SK-N-MC (cell line): ENCODE data around the gene MBIP.

Source experiments
- DNase-seq: peaks from one replicate; pipeline ENCODE4 v3.0.0-alpha.2; 2011; ENCODE audit warnings: low read depth, low spot score
- H3K27ac ChIP-seq: fragments of 200-600 bp; sonication (generic); 2 replicates; pipeline ENCODE4 v1.5.1; 2016; ENCODE audit warnings: mixed run types
- H3K36me3 ChIP-seq: fragments of 200-600 bp; sonication (generic); 2 replicates; pipeline ENCODE4 v1.6.1; 2017; ENCODE audit warnings: antibody characterized with exemption, low read length, mixed read lengths; ENCODE audit not compliant: insufficient read depth
- H3K4me3 ChIP-seq: fragments of 200-600 bp; sonication (generic); 2 replicates; pipeline ENCODE4 v1.5.1; 2016
- H3K9ac ChIP-seq: fragments of 200-600 bp; sonication (generic); 2 replicates; pipeline ENCODE4 v1.8.0; 2017; ENCODE audit warnings: mixed run types, mixed read lengths; ENCODE audit not compliant: insufficient read length
- H3K9me3 ChIP-seq: fragments of 200-600 bp; sonication (generic); 2 replicates; pipeline ENCODE4 v1.6.1; 2017; ENCODE audit warnings: low read depth, mild to moderate bottlenecking, antibody characterized with exemption, low read length, moderate library complexity, mixed read lengths
- EZH2 ChIP-seq: fragments of 200-600 bp; sonication (generic); IDR thresholded peaks from one replicate; pipeline ENCODE4 v1.6.1; 2017; ENCODE audit warnings: antibody characterized with exemption
- FOXP2 ChIP-seq: optimal IDR thresholded peaks from 2 replicates; pipeline ENCODE3; 2011; ENCODE audit warnings: mild to moderate bottlenecking, moderate library complexity; ENCODE audit not compliant: insufficient read depth; ENCODE audit errors: extremely low read length, control extremely low read depth
- POLR2AphosphoS5 ChIP-seq: IDR thresholded peaks from 2 replicates; pipeline ENCODE4 v1.6.1; 2012; ENCODE audit warnings: mild to moderate bottlenecking, low read depth, low read length, borderline replicate concordance

The MBIP gene

GRCh38 chr14:36317650-36318049 lies 2.8 kb downstream of the MBIP start:
- Histone ChIP-seq H3K9me3 (no peaks in the 10 kb centered on the region), H3K36me3 (peaks cover 19% of the 10 kb centered on the region), H3K27ac (no peak overlapping the region), H3K4me3 (no peak overlapping the region), H3K9ac (no peak overlapping the region)
- no peak for DNase-seq
- TF ChIP-seq EZH2 (no peak), POLR2AphosphoS5 (no peak)

GRCh38 chr14:36316131-36316530 lies 4.3 kb downstream of the MBIP start:
- Histone ChIP-seq H3K4me3 (no peak overlapping the region), H3K9ac (no peak overlapping the region), H3K36me3 (peaks cover 30% of the 10 kb centered on the region), H3K9me3 (no peaks in the 10 kb centered on the region), H3K27ac (no peak overlapping the region)
- TF ChIP-seq EZH2 (no peak), POLR2AphosphoS5 (no peak), FOXP2 (no peak)
- no peak for DNase-seq

GRCh38 chr14:36315159-36315853 lies 5.1 kb downstream of the MBIP start:
- DNase-seq, result no peak
- no peak overlapping the region for H3K27ac ChIP-seq
- no peak for TF ChIP-seq FOXP2
- no peak for TF ChIP-seq EZH2
- TF ChIP-seq POLR2AphosphoS5, result no peak

GRCh38 chr14:36313898-36314297 lies 6.5 kb downstream of the MBIP start:
- no peak for DNase-seq
- no peak overlapping the region for H3K4me3 ChIP-seq
- no peak overlapping the region for H3K27ac ChIP-seq
- peaks cover 52% of the 10 kb centered on the region for H3K36me3 ChIP-seq
- H3K9ac ChIP-seq, result no peak overlapping the region
- TF ChIP-seq EZH2 (no peak), POLR2AphosphoS5 (no peak), FOXP2 (no peak)
- no peaks in the 10 kb centered on the region for H3K9me3 ChIP-seq

More at GRCh38 chr14:36315159-36315853, 5.1 kb downstream of the MBIP start:
- Histone ChIP-seq H3K36me3 (peaks cover 38% of the 10 kb centered on the region), H3K9me3 (no peaks in the 10 kb centered on the region), H3K9ac (peak overlapping the region; percentile 8), H3K4me3 (no peak overlapping the region)

- no peaks in the 10 kb centered on the region for H3K9me3 ChIP-seq
- H3K36me3 ChIP-seq, result peaks cover 59% of the 10 kb centered on the region
- no peak for DNase-seq
- TF ChIP-seq EZH2 (no peak), FOXP2 (no peak), POLR2AphosphoS5 (no peak)
- no peak overlapping the region for H3K9ac ChIP-seq
- H3K27ac ChIP-seq, result no peak overlapping the region
- H3K4me3 ChIP-seq, result no peak overlapping the region
Observed at GRCh38 chr14:36313206-36313605, 7.2 kb downstream of the MBIP start.

GRCh38 chr14:36306836-36307235 lies 13.6 kb downstream of the MBIP start:
- DNase-seq, result no peak
- TF ChIP-seq POLR2AphosphoS5 (no peak), FOXP2 (no peak), EZH2 (no peak)
- H3K36me3 ChIP-seq, result peaks cover 77% of the 10 kb centered on the region
- H3K4me3 ChIP-seq, result no peak overlapping the region
- no peaks in the 10 kb centered on the region for H3K9me3 ChIP-seq
- no peak overlapping the region for H3K27ac ChIP-seq
- no peak overlapping the region for H3K9ac ChIP-seq

GRCh38 chr14:36304895-36305294 lies 15.5 kb downstream of the MBIP start:
- peaks cover 73% of the 10 kb centered on the region for H3K36me3 ChIP-seq
- no peak overlapping the region for H3K9ac ChIP-seq
- no peak for TF ChIP-seq FOXP2
- no peak for TF ChIP-seq POLR2AphosphoS5
- no peak for TF ChIP-seq EZH2
- no peak for DNase-seq
- no peak overlapping the region for H3K4me3 ChIP-seq
- H3K27ac ChIP-seq, result no peak overlapping the region
- no peaks in the 10 kb centered on the region for H3K9me3 ChIP-seq

- TF ChIP-seq POLR2AphosphoS5, result no peak
- no peak for TF ChIP-seq FOXP2
- TF ChIP-seq EZH2, result no peak
Observed at GRCh38 chr14:36303960-36304359, 16.5 kb downstream of the MBIP start.

GRCh38 chr14:36302823-36303222 lies 17.6 kb downstream of the MBIP start:
- Histone ChIP-seq H3K9me3 (no peaks in the 10 kb centered on the region), H3K36me3 (peaks cover 72% of the 10 kb centered on the region), H3K9ac (no peak overlapping the region), H3K27ac (no peak overlapping the region), H3K4me3 (no peak overlapping the region)
- DNase-seq, result no peak
- TF ChIP-seq POLR2AphosphoS5, result no peak
- TF ChIP-seq EZH2, result no peak
- TF ChIP-seq FOXP2, result no peak

More at GRCh38 chr14:36303960-36304359, 16.5 kb downstream of the MBIP start:
- Histone ChIP-seq H3K27ac (no peak overlapping the region), H3K36me3 (peaks cover 72% of the 10 kb centered on the region), H3K9me3 (no peaks in the 10 kb centered on the region), H3K4me3 (no peak overlapping the region), H3K9ac (no peak overlapping the region)
- no peak for DNase-seq
